ENCODE data around the gene BAIAP2L1. TPM values are rescaled to one million over a fixed set of nuclear protein-coding genes. Genes with fewer than 3 reads are reported as not detected.

The BAIAP2L1 gene
- total and polyA plus RNA-seq, 2 experiments from 2014 or later, result 24.1 to 38.3 TPM

DNA sequence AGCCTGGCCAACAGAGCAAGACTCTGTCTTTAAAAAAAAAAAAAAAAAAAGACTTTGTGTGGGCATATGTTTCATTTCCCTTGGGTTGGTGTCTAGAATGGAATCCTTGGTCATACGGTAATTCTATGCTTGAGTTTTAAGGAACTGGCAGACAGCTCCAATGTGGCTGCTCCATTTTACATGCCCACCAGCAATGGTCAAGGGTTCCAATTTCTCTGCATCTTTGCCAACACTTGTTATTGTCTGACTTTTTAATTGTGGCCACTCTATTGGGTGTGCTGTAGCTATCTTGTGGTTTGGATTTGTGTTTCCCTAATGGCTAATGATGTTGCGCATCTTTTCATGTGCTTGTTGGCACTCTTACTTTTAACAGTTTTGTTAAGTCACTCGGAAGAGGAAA lies 61.8 kb downstream of the BAIAP2L1 start:
- Histone ChIP-seq H3K79me2 (replicated peaks; ENCODE audit: insufficient read depth) (peaks cover 30% of the 10 kb centered on the region), H3K27me3 (ENCODE audit: insufficient read depth) (no peaks in the 10 kb centered on the region), H3K4me3 (no peak overlapping the region), H4K20me1 (replicated peaks; ENCODE audit: insufficient read depth) (peaks cover 28% of the 10 kb centered on the region), H3K4me2 (no peak overlapping the region), H2AFZ (no peak overlapping the region), H3F3A (replicated peaks; ENCODE audit: low read depth) (no peaks in the 10 kb centered on the region), H3K27ac (ENCODE audit: low read depth) (no peak overlapping the region), H3K9me2 (ENCODE audit: insufficient read depth) (no peaks in the 10 kb centered on the region), H3K4me1 (ENCODE audit: insufficient read depth) (no peaks in the 10 kb centered on the region), H3K36me3 (ENCODE audit: insufficient read depth) (no peaks in the 10 kb centered on the region)
- ATAC-seq (no peak), DNase-seq (ENCODE audit: low spot score) (no peak)
- no peak overlapping the region for H3K27ac Mint-ChIP-seq
- no peak overlapping the region for H3K4me3 Mint-ChIP-seq
- TF ChIP-seq EZH2phosphoT487 (IDR thresholded peaks at IDR 0.05; ENCODE audit: unreplicated experiment) (no peak), CREB1 (CRISPR knock-in tag; IDR thresholded peaks at IDR 0.05; ENCODE audit: low read depth) (no peak), REST (IDR thresholded peaks at IDR 0.05; ENCODE audit: unreplicated experiment) (no peak), STAT1 (IDR thresholded peaks at IDR 0.05; ENCODE audit: unreplicated experiment) (no peak), ZNF114 (CRISPR knock-in tag; IDR thresholded peaks at IDR 0.05) (no peak), JUNB (IDR thresholded peaks at IDR 0.05; ENCODE audit: unreplicated experiment) (no peak), EZH2 (IDR thresholded peaks at IDR 0.05; ENCODE audit: low read depth, unreplicated experiment) (no peak), POLR2AphosphoS5 (IDR thresholded peaks at IDR 0.05; ENCODE audit: low read depth) (no peak), NANOG (IDR thresholded peaks at IDR 0.05; ENCODE audit: borderline replicate concordance) (no peak), ZNF331 (CRISPR knock-in tag; IDR thresholded peaks at IDR 0.05; ENCODE audit: low read depth) (no peak)
- TF ChIP-seq, protein P1, sequence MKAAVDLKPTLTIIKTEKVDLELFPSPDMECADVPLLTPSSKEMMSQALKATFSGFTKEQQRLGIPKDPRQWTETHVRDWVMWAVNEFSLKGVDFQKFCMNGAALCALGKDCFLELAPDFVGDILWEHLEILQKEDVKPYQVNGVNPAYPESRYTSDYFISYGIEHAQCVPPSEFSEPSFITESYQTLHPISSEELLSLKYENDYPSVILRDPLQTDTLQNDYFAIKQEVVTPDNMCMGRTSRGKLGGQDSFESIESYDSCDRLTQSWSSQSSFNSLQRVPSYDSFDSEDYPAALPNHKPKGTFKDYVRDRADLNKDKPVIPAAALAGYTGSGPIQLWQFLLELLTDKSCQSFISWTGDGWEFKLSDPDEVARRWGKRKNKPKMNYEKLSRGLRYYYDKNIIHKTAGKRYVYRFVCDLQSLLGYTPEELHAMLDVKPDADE (IDR thresholded peaks at IDR 0.05), result no peak
- TF ChIP-seq, protein P2, sequence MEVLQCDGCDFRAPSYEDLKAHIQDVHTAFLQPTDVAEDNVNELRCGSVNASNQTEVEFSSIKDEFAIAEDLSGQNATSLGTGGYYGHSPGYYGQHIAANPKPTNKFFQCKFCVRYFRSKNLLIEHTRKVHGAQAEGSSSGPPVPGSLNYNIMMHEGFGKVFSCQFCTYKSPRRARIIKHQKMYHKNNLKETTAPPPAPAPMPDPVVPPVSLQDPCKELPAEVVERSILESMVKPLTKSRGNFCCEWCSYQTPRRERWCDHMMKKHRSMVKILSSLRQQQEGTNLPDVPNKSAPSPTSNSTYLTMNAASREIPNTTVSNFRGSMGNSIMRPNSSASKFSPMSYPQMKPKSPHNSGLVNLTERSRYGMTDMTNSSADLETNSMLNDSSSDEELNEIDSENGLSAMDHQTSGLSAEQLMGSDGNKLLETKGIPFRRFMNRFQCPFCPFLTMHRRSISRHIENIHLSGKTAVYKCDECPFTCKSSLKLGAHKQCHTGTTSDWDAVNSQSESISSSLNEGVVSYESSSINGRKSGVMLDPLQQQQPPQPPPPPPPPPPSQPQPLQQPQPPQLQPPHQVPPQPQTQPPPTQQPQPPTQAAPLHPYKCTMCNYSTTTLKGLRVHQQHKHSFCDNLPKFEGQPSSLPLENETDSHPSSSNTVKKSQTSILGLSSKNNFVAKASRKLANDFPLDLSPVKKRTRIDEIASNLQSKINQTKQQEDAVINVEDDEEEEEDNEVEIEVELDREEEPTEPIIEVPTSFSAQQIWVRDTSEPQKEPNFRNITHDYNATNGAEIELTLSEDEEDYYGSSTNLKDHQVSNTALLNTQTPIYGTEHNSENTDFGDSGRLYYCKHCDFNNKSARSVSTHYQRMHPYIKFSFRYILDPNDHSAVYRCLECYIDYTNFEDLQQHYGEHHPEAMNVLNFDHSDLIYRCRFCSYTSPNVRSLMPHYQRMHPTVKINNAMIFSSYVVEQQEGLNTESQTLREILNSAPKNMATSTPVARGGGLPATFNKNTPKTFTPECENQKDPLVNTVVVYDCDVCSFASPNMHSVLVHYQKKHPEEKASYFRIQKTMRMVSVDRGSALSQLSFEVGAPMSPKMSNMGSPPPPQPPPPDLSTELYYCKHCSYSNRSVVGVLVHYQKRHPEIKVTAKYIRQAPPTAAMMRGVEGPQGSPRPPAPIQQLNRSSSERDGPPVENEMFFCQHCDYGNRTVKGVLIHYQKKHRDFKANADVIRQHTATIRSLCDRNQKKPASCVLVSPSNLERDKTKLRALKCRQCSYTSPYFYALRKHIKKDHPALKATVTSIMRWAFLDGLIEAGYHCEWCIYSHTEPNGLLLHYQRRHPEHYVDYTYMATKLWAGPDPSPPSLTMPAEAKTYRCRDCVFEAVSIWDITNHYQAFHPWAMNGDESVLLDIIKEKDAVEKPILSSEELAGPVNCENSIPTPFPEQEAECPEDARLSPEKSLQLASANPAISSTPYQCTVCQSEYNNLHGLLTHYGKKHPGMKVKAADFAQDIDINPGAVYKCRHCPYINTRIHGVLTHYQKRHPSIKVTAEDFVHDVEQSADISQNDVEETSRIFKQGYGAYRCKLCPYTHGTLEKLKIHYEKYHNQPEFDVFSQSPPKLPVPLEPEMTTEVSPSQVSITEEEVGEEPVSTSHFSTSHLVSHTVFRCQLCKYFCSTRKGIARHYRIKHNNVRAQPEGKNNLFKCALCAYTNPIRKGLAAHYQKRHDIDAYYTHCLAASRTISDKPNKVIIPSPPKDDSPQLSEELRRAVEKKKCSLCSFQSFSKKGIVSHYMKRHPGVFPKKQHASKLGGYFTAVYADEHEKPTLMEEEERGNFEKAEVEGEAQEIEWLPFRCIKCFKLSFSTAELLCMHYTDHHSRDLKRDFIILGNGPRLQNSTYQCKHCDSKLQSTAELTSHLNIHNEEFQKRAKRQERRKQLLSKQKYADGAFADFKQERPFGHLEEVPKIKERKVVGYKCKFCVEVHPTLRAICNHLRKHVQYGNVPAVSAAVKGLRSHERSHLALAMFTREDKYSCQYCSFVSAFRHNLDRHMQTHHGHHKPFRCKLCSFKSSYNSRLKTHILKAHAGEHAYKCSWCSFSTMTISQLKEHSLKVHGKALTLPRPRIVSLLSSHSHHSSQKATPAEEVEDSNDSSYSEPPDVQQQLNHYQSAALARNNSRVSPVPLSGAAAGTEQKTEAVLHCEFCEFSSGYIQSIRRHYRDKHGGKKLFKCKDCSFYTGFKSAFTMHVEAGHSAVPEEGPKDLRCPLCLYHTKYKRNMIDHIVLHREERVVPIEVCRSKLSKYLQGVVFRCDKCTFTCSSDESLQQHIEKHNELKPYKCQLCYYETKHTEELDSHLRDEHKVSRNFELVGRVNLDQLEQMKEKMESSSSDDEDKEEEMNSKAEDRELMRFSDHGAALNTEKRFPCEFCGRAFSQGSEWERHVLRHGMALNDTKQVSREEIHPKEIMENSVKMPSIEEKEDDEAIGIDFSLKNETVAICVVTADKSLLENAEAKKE (CRISPR knock-in tag; IDR thresholded peaks at IDR 0.05), result no peak
- TF ChIP-seq, protein P3, sequence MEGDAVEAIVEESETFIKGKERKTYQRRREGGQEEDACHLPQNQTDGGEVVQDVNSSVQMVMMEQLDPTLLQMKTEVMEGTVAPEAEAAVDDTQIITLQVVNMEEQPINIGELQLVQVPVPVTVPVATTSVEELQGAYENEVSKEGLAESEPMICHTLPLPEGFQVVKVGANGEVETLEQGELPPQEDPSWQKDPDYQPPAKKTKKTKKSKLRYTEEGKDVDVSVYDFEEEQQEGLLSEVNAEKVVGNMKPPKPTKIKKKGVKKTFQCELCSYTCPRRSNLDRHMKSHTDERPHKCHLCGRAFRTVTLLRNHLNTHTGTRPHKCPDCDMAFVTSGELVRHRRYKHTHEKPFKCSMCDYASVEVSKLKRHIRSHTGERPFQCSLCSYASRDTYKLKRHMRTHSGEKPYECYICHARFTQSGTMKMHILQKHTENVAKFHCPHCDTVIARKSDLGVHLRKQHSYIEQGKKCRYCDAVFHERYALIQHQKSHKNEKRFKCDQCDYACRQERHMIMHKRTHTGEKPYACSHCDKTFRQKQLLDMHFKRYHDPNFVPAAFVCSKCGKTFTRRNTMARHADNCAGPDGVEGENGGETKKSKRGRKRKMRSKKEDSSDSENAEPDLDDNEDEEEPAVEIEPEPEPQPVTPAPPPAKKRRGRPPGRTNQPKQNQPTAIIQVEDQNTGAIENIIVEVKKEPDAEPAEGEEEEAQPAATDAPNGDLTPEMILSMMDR (conservative IDR thresholded peaks at IDR 0.05; ENCODE audit: low read depth in 2 of 2), result no peak
- no peaks in the 10 kb centered on the region; the same call in 2 of the 3 replicates for H3K9me3 Mint-ChIP-seq
- H3K27me3 Mint-ChIP-seq (ENCODE audit: insufficient read depth, low read depth, poor library complexity), result peaks cover 1% of the 10 kb centered on the region
- peaks cover 15% of the 10 kb centered on the region for H3K36me3 Mint-ChIP-seq (ENCODE audit: low read depth)
- H3K4me1 Mint-ChIP-seq, result no peaks in the 10 kb centered on the region

Data from GM23338 (cell line).